ENCODE data around the gene TNRC6A. TPM values are rescaled to one million over a fixed set of nuclear protein-coding genes. Genes with fewer than 3 reads are reported as not detected.

TNRC6A gene
- total RNA-seq, 1 experiment from 2014 or later, result 84.8 TPM

- DNase-seq, result peak in 1 of 2 experiments; percentile 3
- Histone ChIP-seq H3K9me3 (ENCODE audit: insufficient read depth, low read depth) (no peaks in the 10 kb centered on the region), H3K4me2 (peak overlapping the region; percentile 85), H3K4me3 (peak overlapping the region; percentile 83), H3K27ac (peak overlapping the region; percentile 69), H3K36me3 (ENCODE audit: low read depth) (peaks cover 10% of the 10 kb centered on the region; the same call in 1 of the 2 replicates), H3K9me2 (ENCODE audit: insufficient read depth) (no peaks in the 10 kb centered on the region), H4K20me1 (ENCODE audit: insufficient read depth) (peaks cover 14% of the 10 kb centered on the region), H2AFZ (peak overlapping the region; percentile 74), H3K4me1 (replicated peaks; ENCODE audit: insufficient read depth) (peaks cover 40% of the 10 kb centered on the region), H3F3A (ENCODE audit: insufficient read depth, low read depth) (peaks cover 17% of the 10 kb centered on the region), H3K79me2 (ENCODE audit: low read depth) (peaks cover 57% of the 10 kb centered on the region), H3K27me3 (ENCODE audit: insufficient read depth, low read depth) (no peaks in the 10 kb centered on the region)
- BruUV-seq (replicated peaks), result no TSS peak
- intact Hi-C loops (cut with micrococcal nuclease; ENCODE audit: unreplicated experiment), result loop anchor here (1.0 kb wide), 2 partner anchors 29 to 84 kb away; no protein-coding TSS in a partner anchor
- ChIA-PET CTCF (interaction anchor here (0.6 to 1.0 kb wide), 5 partner anchors 28 to 204 kb away, joined by 3 to 15 read pairs (median 7); no protein-coding TSS in a partner anchor), POLR2A (ENCODE audit: unreplicated experiment) (interaction anchor here (0.7 kb wide), 3 partner anchors 23 to 152 kb away, joined by 8 to 11 read pairs (median 10); no protein-coding TSS in a partner anchor)
- TF ChIP-seq CTCF (conservative IDR thresholded peaks at IDR 0.05) (no peak), EZH2 (IDR thresholded peaks at IDR 0.05; ENCODE audit: low read depth) (no peak)
These were observed 732 bp downstream of the TNRC6A start for GRCh38 chr16:24729951-24730815.

GRCh38 chr16:24730914-24731313, 1.5 kb downstream of the TNRC6A start:
- ChIA-PET CTCF (interaction anchor here (0.6 to 1.0 kb wide), 5 partner anchors 29 to 51 kb away, joined by 6 to 15 read pairs (median 7); no protein-coding TSS in a partner anchor), POLR2A (ENCODE audit: unreplicated experiment) (interaction anchor here (0.7 kb wide), 1 partner anchor 152 kb away, joined by 8 read pairs; no protein-coding TSS in a partner anchor)
- intact Hi-C loops (cut with micrococcal nuclease; ENCODE audit: unreplicated experiment), result no loop called here
- TSS peak; percentile 17 for BruUV-seq (replicated peaks)
- peaks cover 48% of the 10 kb centered on the region for H3K4me1 ChIP-seq (replicated peaks; ENCODE audit: insufficient read depth)
- no peak for TF ChIP-seq EZH2 (IDR thresholded peaks at IDR 0.05; ENCODE audit: low read depth)
- no peak for TF ChIP-seq CTCF (conservative IDR thresholded peaks at IDR 0.05)
- H3K36me3 ChIP-seq (ENCODE audit: low read depth), result peaks cover 10% of the 10 kb centered on the region; the same call in 1 of the 2 replicates
- no peak overlapping the region for H3K27ac ChIP-seq
- peaks cover 14% of the 10 kb centered on the region for H4K20me1 ChIP-seq (ENCODE audit: insufficient read depth)
- no peaks in the 10 kb centered on the region for H3K9me3 ChIP-seq (ENCODE audit: insufficient read depth, low read depth)
- no peaks in the 10 kb centered on the region for H3K9me2 ChIP-seq (ENCODE audit: insufficient read depth)
- no peaks in the 10 kb centered on the region for H3K27me3 ChIP-seq (ENCODE audit: insufficient read depth, low read depth)
- no peak for DNase-seq
- peak overlapping the region; percentile 85 for H3K4me2 ChIP-seq
- H3F3A ChIP-seq (ENCODE audit: insufficient read depth, low read depth), result peaks cover 23% of the 10 kb centered on the region
- peak overlapping the region; percentile 83; the same call in 1 of the 2 replicates for H3K4me3 ChIP-seq
- H2AFZ ChIP-seq, result no peak overlapping the region
- H3K79me2 ChIP-seq (ENCODE audit: low read depth), result peaks cover 64% of the 10 kb centered on the region

GRCh38 chr16:24731722-24732419, 2.4 kb downstream of the TNRC6A start:
- H3F3A ChIP-seq (ENCODE audit: insufficient read depth, low read depth), result peaks cover 32% of the 10 kb centered on the region
- H3K79me2 ChIP-seq (ENCODE audit: low read depth), result peaks cover 74% of the 10 kb centered on the region
- no TSS peak for BruUV-seq (replicated peaks)
- peak overlapping the region; percentile 83; the same call in 1 of the 2 replicates for H3K4me3 ChIP-seq
- CTCF ChIA-PET, result no interaction called here
- peaks cover 57% of the 10 kb centered on the region for H3K4me1 ChIP-seq (replicated peaks; ENCODE audit: insufficient read depth)
- no peak overlapping the region for H3K27ac ChIP-seq
- peaks cover 10% of the 10 kb centered on the region; the same call in 1 of the 2 replicates for H3K36me3 ChIP-seq (ENCODE audit: low read depth)
- no peaks in the 10 kb centered on the region for H3K27me3 ChIP-seq (ENCODE audit: insufficient read depth, low read depth)
- TF ChIP-seq CTCF (conservative IDR thresholded peaks at IDR 0.05), result no peak
- no peak for TF ChIP-seq EZH2 (IDR thresholded peaks at IDR 0.05; ENCODE audit: low read depth)
- H2AFZ ChIP-seq, result no peak overlapping the region
- intact Hi-C loops (cut with micrococcal nuclease; ENCODE audit: unreplicated experiment), result no loop called here
- peaks cover 14% of the 10 kb centered on the region for H4K20me1 ChIP-seq (ENCODE audit: insufficient read depth)
- DNase-seq, result no peak
- H3K9me3 ChIP-seq (ENCODE audit: insufficient read depth, low read depth), result no peaks in the 10 kb centered on the region
- H3K4me2 ChIP-seq, result peak overlapping the region; percentile 85
- H3K9me2 ChIP-seq (ENCODE audit: insufficient read depth), result no peaks in the 10 kb centered on the region
- POLR2A ChIA-PET (ENCODE audit: unreplicated experiment), result no interaction called here
